ENCODE data around the gene FLG2. TPM values are rescaled to one million over a fixed set of nuclear protein-coding genes. Genes with fewer than 3 reads are reported as not detected.

Gene FLG2
- total RNA-seq, 1 donor from 2014 or later = not detected

DNA sequence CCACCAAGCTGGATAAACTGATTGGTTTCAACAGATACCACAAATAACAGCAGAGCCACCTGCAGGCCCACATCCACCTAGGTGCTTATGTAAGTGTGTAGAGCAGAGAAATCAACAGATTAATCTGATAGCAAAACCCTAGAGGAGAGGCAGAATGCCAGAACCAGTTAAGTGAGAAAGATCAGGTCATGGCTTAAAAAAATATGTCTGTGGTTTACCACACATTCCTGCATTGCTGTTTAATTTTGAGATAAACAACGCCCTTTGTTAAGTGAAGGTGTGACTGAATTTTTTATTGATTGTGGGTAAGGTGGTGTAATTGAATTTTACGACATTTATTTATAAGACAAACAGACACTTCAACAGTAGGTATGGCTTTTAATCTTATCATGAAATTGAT lies 33.1 kb upstream of the FLG2 start:
- H3K27ac Mint-ChIP-seq = no peak overlapping the region
- H3K27me3 Mint-ChIP-seq (ENCODE audit: low read depth) = no peaks in the 10 kb centered on the region
- no peak overlapping the region for H3K4me3 Mint-ChIP-seq
- no peaks in the 10 kb centered on the region for H3K4me1 Mint-ChIP-seq
- H3K36me3 Mint-ChIP-seq = no peaks in the 10 kb centered on the region
- peaks cover 86% of the 10 kb centered on the region for H3K9me3 Mint-ChIP-seq
- DNase-seq (ENCODE audit: low spot score in 2 of 2, unreplicated experiment in 2 of 2) = no peak
- TF ChIP-seq, protein P1, sequence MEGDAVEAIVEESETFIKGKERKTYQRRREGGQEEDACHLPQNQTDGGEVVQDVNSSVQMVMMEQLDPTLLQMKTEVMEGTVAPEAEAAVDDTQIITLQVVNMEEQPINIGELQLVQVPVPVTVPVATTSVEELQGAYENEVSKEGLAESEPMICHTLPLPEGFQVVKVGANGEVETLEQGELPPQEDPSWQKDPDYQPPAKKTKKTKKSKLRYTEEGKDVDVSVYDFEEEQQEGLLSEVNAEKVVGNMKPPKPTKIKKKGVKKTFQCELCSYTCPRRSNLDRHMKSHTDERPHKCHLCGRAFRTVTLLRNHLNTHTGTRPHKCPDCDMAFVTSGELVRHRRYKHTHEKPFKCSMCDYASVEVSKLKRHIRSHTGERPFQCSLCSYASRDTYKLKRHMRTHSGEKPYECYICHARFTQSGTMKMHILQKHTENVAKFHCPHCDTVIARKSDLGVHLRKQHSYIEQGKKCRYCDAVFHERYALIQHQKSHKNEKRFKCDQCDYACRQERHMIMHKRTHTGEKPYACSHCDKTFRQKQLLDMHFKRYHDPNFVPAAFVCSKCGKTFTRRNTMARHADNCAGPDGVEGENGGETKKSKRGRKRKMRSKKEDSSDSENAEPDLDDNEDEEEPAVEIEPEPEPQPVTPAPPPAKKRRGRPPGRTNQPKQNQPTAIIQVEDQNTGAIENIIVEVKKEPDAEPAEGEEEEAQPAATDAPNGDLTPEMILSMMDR (IDR thresholded peaks at IDR 0.05; ENCODE audit: unreplicated experiment) = no peak

DNA sequence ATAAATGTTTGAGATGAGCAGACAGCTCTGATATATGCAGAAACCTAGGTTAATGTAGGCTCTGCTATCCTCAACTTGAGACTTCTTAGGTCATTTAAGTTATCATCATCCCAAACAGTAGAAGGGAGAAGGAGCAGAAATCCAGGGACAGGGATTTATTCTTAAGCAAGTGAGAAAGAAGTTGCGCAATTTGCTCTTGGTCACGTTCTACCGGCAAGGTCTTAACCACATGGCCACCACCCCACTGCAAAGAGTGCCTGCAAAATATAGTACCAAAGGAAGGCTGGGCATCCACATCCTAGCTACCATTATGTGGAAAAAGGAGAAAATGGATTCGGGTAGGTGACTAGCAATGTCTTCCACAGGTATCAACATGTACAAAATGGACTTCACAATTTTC lies 29.1 kb upstream of the FLG2 start:
- Mint-ChIP-seq H3K36me3 (no peaks in the 10 kb centered on the region), H3K4me3 (no peak overlapping the region), H3K27me3 (ENCODE audit: low read depth) (no peaks in the 10 kb centered on the region), H3K27ac (no peak overlapping the region), H3K4me1 (no peaks in the 10 kb centered on the region), H3K9me3 (peaks cover 82% of the 10 kb centered on the region)
- TF ChIP-seq, protein P1 (IDR thresholded peaks at IDR 0.05; ENCODE audit: unreplicated experiment) = no peak
- DNase-seq (ENCODE audit: low spot score in 2 of 2, unreplicated experiment in 2 of 2) = no peak

DNA sequence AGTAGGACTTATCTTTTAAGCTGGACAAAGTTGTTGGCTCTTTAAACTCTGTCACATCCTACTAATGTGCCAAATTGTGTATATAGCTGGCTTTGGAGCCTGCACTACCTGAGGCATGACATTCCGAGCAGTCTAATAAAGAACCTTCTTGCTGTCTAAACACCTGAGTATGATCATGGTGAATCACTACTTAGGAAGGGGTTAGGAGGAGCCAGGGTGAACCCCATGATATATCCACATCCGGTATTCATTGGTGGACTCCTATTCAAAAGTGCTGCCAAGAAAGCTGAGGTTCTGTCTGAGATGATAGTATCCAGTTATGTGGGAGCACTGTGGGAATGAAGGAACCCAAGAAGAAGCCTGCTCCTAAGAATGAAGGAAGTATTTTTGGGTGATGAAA lies 27.1 kb upstream of the FLG2 start:
- TF ChIP-seq, protein P1 (IDR thresholded peaks at IDR 0.05; ENCODE audit: unreplicated experiment) = no peak
- H3K36me3 Mint-ChIP-seq = no peaks in the 10 kb centered on the region
- H3K27me3 Mint-ChIP-seq (ENCODE audit: low read depth) = no peaks in the 10 kb centered on the region
- H3K4me3 Mint-ChIP-seq = no peak overlapping the region
- DNase-seq (ENCODE audit: low spot score in 2 of 2, unreplicated experiment in 2 of 2) = no peak
- no peaks in the 10 kb centered on the region for H3K4me1 Mint-ChIP-seq
- H3K9me3 Mint-ChIP-seq = peaks cover 80% of the 10 kb centered on the region
- no peak overlapping the region for H3K27ac Mint-ChIP-seq

DNA sequence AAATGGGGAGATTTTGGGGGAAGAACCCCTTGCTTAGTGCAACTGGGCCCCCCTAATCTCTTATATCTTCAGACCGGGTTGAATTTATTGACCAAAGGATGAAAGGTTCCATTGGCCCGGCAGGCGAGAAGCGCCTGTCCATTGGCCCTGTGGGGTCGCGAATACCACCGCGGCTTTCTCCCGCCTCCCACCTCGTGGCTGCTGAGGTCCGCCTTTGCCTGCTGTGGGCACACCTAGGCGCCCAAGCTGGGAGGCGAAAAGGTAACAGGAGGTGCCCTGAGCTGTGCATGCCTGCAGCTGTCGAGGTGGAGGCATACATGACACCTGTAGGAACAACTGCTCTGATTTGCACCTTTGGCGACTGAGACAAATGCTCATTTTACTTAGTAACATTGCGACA lies 21.1 kb upstream of the FLG2 start:
- Mint-ChIP-seq H3K4me3 (no peak overlapping the region), H3K36me3 (peaks cover 4% of the 10 kb centered on the region), H3K27ac (no peak overlapping the region), H3K9me3 (peaks cover 77% of the 10 kb centered on the region), H3K4me1 (no peaks in the 10 kb centered on the region), H3K27me3 (ENCODE audit: low read depth) (no peaks in the 10 kb centered on the region)
- TF ChIP-seq, protein P1 (IDR thresholded peaks at IDR 0.05; ENCODE audit: unreplicated experiment) = no peak
- DNase-seq (ENCODE audit: low spot score in 2 of 2, unreplicated experiment in 2 of 2) = no peak

DNA sequence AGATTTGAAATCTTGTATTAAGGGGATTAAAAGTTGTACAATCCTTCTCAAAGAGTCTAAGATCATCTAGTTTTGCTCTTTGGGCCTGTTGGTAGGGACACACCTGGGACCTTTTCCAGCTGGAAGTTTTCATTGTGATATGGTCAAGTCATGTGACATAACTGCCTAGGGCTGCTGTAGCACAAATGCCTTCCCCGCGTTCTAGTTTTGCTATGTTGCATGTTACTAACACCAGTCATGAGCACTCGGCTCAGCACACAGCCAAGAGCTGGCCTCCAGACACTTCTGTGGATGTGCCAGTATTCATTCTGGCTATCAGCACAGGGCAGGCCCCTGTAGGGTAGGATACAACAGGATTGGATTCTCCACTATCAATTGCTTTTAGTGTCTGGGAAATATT lies 14.6 kb upstream of the FLG2 start:
- peaks cover 1% of the 10 kb centered on the region for H3K36me3 Mint-ChIP-seq
- no peaks in the 10 kb centered on the region for H3K27me3 Mint-ChIP-seq (ENCODE audit: low read depth)
- H3K4me1 Mint-ChIP-seq = no peaks in the 10 kb centered on the region
- no peak overlapping the region for H3K4me3 Mint-ChIP-seq
- peaks cover 76% of the 10 kb centered on the region for H3K9me3 Mint-ChIP-seq
- DNase-seq (ENCODE audit: low spot score in 2 of 2, unreplicated experiment in 2 of 2) = no peak
- no peak overlapping the region for H3K27ac Mint-ChIP-seq
- TF ChIP-seq, protein P1 (IDR thresholded peaks at IDR 0.05; ENCODE audit: unreplicated experiment) = no peak

DNA sequence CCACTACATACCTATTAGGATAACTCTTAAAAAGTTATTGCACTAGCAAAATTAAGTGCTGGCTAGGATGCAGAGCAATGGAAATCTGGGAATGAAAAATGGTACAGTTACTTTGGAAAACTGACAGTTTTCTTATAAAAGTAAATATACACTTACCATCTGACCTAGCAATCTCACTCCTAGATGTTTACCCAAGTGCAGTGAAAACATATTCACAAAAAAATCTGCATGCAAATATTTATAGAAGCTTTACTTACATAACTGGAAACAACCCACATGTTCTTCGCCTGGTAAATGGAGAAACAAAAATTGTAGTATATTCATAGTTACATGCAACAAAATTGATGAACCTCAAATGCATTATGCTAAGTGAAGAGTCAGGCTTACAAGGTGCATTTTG lies 12.9 kb upstream of the FLG2 start:
- TF ChIP-seq, protein P1 (IDR thresholded peaks at IDR 0.05; ENCODE audit: unreplicated experiment) = no peak
- H3K9me3 Mint-ChIP-seq = peaks cover 78% of the 10 kb centered on the region
- no peak overlapping the region for H3K4me3 Mint-ChIP-seq
- no peaks in the 10 kb centered on the region for H3K4me1 Mint-ChIP-seq
- H3K36me3 Mint-ChIP-seq = no peaks in the 10 kb centered on the region
- no peak for DNase-seq (ENCODE audit: low spot score in 2 of 2, unreplicated experiment in 2 of 2)
- H3K27ac Mint-ChIP-seq = no peak overlapping the region
- H3K27me3 Mint-ChIP-seq (ENCODE audit: low read depth) = no peaks in the 10 kb centered on the region

All from mesothelial cell of epicardium (in vitro differentiated cells).